ENCODE measurements around the gene C1QTNF8.

The C1QTNF8 gene

DNA sequence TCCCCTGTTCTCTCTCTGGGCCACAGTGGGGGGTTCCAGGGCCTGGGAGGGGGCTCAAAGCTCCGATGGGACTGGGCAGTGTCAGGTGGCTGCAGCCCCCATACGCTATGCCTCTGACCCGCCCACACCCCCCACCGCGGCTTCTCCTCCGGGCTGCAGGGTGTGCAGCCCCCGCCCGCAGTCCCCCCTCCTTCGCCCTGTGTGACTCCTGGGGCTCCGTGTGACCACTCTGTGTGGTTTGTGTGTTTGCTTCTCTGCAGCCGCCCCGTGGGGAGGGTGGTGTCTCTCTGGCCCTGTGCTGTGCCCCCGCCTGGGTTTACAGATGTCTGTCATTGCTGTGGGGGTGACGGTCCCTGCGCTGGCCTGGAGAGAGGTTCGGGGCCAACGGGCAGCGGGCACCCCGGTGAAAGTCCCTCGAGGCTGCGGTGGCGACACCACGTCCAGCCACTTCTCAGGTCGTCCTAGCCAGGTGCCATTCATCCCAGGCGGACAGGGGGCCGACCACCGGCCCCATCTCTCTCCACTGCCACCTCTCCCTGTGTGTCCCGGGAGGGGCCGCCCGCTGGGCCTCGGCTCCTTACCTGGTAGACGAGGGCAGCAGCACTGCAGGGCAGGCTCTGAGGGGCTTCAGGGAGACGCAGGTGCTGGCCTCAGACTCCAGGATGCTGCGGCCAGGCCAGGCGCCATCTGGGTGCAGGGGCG is 18.0 kb downstream of the C1QTNF8 start:
- no peak; the same call in 2 of the 3 replicates for ATAC-seq
- TF ChIP-seq ZFP30 (CRISPR knock-in tag; IDR thresholded peaks at IDR 0.05) (no peak), ZNF70 (CRISPR knock-in tag; IDR thresholded peaks at IDR 0.05) (no peak), RARB (CRISPR knock-in tag; IDR thresholded peaks at IDR 0.05) (no peak), TOX (CRISPR knock-in tag; IDR thresholded peaks at IDR 0.05; ENCODE audit: borderline replicate concordance) (no peak), SNAI2 (CRISPR knock-in tag; IDR thresholded peaks at IDR 0.05) (no peak), PPARA (CRISPR knock-in tag; IDR thresholded peaks at IDR 0.05; ENCODE audit: borderline replicate concordance) (no peak), CSDC2 (CRISPR knock-in tag; IDR thresholded peaks at IDR 0.05) (no peak), ZFP3 (CRISPR knock-in tag; IDR thresholded peaks at IDR 0.05) (no peak), ZC3H10 (CRISPR knock-in tag; IDR thresholded peaks at IDR 0.05) (no peak), ZNF8 (CRISPR knock-in tag; IDR thresholded peaks at IDR 0.05) (no peak), GLIS3 (CRISPR knock-in tag; IDR thresholded peaks at IDR 0.05) (no peak), ESRRG (CRISPR knock-in tag; IDR thresholded peaks at IDR 0.05) (no peak), ISL1 (CRISPR knock-in tag; IDR thresholded peaks at IDR 0.05) (no peak)
- TF ChIP-seq, protein P1, sequence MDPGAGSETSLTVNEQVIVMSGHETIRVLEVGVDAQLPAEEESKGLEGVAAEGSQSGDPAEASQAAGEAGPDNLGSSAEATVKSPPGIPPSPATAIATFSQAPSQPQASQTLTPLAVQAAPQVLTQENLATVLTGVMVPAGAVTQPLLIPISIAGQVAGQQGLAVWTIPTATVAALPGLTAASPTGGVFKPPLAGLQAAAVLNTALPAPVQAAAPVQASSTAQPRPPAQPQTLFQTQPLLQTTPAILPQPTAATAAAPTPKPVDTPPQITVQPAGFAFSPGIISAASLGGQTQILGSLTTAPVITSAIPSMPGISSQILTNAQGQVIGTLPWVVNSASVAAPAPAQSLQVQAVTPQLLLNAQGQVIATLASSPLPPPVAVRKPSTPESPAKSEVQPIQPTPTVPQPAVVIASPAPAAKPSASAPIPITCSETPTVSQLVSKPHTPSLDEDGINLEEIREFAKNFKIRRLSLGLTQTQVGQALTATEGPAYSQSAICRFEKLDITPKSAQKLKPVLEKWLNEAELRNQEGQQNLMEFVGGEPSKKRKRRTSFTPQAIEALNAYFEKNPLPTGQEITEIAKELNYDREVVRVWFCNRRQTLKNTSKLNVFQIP (CRISPR knock-in tag; IDR thresholded peaks at IDR 0.05; ENCODE audit: borderline replicate concordance, low read depth) = no peak
- TF ChIP-seq, protein P2, sequence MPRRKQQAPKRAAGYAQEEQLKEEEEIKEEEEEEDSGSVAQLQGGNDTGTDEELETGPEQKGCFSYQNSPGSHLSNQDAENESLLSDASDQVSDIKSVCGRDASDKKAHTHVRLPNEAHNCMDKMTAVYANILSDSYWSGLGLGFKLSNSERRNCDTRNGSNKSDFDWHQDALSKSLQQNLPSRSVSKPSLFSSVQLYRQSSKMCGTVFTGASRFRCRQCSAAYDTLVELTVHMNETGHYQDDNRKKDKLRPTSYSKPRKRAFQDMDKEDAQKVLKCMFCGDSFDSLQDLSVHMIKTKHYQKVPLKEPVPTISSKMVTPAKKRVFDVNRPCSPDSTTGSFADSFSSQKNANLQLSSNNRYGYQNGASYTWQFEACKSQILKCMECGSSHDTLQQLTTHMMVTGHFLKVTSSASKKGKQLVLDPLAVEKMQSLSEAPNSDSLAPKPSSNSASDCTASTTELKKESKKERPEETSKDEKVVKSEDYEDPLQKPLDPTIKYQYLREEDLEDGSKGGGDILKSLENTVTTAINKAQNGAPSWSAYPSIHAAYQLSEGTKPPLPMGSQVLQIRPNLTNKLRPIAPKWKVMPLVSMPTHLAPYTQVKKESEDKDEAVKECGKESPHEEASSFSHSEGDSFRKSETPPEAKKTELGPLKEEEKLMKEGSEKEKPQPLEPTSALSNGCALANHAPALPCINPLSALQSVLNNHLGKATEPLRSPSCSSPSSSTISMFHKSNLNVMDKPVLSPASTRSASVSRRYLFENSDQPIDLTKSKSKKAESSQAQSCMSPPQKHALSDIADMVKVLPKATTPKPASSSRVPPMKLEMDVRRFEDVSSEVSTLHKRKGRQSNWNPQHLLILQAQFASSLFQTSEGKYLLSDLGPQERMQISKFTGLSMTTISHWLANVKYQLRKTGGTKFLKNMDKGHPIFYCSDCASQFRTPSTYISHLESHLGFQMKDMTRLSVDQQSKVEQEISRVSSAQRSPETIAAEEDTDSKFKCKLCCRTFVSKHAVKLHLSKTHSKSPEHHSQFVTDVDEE (CRISPR knock-in tag; IDR thresholded peaks at IDR 0.05) = no peak
- TF ChIP-seq, protein P3, sequence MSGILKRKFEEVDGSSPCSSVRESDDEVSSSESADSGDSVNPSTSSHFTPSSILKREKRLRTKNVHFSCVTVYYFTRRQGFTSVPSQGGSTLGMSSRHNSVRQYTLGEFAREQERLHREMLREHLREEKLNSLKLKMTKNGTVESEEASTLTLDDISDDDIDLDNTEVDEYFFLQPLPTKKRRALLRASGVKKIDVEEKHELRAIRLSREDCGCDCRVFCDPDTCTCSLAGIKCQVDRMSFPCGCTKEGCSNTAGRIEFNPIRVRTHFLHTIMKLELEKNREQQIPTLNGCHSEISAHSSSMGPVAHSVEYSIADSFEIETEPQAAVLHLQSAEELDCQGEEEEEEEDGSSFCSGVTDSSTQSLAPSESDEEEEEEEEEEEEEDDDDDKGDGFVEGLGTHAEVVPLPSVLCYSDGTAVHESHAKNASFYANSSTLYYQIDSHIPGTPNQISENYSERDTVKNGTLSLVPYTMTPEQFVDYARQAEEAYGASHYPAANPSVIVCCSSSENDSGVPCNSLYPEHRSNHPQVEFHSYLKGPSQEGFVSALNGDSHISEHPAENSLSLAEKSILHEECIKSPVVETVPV (CRISPR knock-in tag; IDR thresholded peaks at IDR 0.05) = no peak

DNA sequence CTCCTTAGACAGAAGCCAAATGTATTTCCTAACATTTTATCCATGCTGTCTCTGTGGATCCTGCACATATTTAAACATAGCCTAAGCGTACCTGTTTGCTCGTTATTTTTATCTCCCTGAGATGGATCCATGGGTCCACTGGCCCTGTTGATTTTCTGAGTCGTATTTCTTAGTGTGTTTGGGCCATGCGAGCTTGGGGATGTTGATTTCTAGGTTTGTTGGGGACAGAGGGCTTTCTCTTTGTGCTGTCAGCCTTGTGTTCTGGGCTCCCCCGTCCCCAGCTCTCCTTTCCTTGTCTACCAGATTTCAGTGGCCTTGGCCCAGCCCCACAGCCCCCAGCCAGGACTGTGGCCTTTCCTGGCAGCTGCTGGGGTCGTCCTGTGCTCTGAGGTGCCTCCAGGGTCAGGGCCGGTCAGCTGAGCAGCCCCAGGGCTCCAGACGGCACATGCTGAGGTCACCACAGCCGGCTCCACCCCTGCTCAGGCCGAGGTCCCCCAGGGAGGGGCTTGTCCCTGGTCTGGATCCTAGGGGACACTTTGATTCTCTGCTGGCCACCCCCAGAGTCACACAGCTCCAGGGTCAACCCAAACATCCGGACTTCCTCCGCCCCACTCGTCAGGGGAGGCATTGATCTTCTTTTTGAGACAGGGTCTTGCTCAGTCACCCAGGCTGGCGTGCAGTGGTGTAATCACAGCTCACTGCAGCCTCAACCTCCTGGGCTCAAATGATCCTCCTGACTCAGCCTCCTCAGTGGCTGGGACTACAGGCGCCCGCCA is 19.1 kb downstream of the C1QTNF8 start:
- ATAC-seq = no peak
- TF ChIP-seq SNAI2 (CRISPR knock-in tag; IDR thresholded peaks at IDR 0.05) = no peak
- TF ChIP-seq BACH2 (CRISPR knock-in tag; IDR thresholded peaks at IDR 0.05; ENCODE audit: borderline replicate concordance) = no peak
- no peak for TF ChIP-seq ISL1 (CRISPR knock-in tag; IDR thresholded peaks at IDR 0.05)
- TF ChIP-seq ZC3H10 (CRISPR knock-in tag; IDR thresholded peaks at IDR 0.05) = no peak
- no peak for TF ChIP-seq ARNTL (CRISPR knock-in tag; IDR thresholded peaks at IDR 0.05; ENCODE audit: borderline replicate concordance, low read depth)

DNA sequence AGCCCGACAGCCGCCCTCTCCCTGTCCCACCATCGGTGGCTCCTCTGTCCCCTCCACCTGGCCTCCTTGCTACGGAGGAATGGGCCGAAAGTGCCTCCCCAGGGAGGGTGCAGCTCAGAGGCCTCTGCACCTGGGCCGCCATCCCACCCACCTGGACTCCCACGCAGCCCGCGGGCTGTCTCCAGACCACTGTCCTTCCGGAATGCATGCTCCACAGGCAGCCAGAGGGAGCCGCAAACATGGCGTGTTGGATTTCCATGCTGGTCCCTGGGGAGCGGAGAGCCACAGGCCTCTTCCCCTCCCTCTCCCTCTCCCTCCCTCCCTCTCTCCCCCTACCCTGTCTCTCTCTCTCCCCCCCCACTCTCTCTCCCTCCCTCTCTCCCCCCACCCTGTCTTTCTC is 20.5 kb downstream of the C1QTNF8 start:
- no peak for ATAC-seq
- no peak for TF ChIP-seq CSDC2 (CRISPR knock-in tag; IDR thresholded peaks at IDR 0.05)
- TF ChIP-seq RARB (CRISPR knock-in tag; IDR thresholded peaks at IDR 0.05) = no peak
- TF ChIP-seq GLIS3 (CRISPR knock-in tag; IDR thresholded peaks at IDR 0.05) = no peak
- TF ChIP-seq, protein P4, sequence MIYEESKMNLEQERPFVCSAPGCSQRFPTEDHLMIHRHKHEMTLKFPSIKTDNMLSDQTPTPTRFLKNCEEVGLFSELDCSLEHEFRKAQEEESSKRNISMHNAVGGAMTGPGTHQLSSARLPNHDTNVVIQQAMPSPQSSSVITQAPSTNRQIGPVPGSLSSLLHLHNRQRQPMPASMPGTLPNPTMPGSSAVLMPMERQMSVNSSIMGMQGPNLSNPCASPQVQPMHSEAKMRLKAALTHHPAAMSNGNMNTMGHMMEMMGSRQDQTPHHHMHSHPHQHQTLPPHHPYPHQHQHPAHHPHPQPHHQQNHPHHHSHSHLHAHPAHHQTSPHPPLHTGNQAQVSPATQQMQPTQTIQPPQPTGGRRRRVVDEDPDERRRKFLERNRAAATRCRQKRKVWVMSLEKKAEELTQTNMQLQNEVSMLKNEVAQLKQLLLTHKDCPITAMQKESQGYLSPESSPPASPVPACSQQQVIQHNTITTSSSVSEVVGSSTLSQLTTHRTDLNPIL (CRISPR knock-in tag; IDR thresholded peaks at IDR 0.05; ENCODE audit: low read depth) = no peak
- TF ChIP-seq BACH2 (CRISPR knock-in tag; IDR thresholded peaks at IDR 0.05; ENCODE audit: borderline replicate concordance) = no peak
- TF ChIP-seq ZNF8 (CRISPR knock-in tag; IDR thresholded peaks at IDR 0.05) = no peak
- TF ChIP-seq TCF4 (CRISPR knock-in tag; IDR thresholded peaks at IDR 0.05; ENCODE audit: borderline replicate concordance) = no peak
- TF ChIP-seq, protein P2 (CRISPR knock-in tag; IDR thresholded peaks at IDR 0.05) = no peak
- no peak for TF ChIP-seq TOX (CRISPR knock-in tag; IDR thresholded peaks at IDR 0.05; ENCODE audit: borderline replicate concordance)

All from SK-N-SH treated with all-trans-retinoic acid at 6 μM for 48 hours (cell line).